Body of pancreas (tissue), 4 donors: ENCODE measurements around the gene EGLN3.

Experiments used
- CTCF ChIP-seq, 7 experiments: fragments of 450-650 bp in 4 of 7; fragments of 200-600 bp in 3 of 7; sonication (generic) in 3 of 7; IDR thresholded peaks; one replicate each; pipeline ENCODE4 v1.5.1; 2016 to 2019; ENCODE audit warnings: antibody characterized with exemption in 7 of 7
- POLR2A ChIP-seq, 3 donors: fragments of 450-650 bp; IDR thresholded peaks; one replicate each; pipeline ENCODE4 v1.6.1; 2016; ENCODE audit warnings: antibody characterized with exemption in 3 of 3, mild to moderate bottlenecking in 2 of 3

GRCh38 chr14:33915682-33916081 lies 35.2 kb downstream of the EGLN3 start:
- TF ChIP-seq POLR2A (IDR thresholded peaks at IDR 0.05) = no peak
- TF ChIP-seq CTCF (IDR thresholded peaks at IDR 0.05) = no peak
